Measurements from ENCODE around the gene ST6GALNAC5.

- TF ChIP-seq CTCF (conservative IDR thresholded peaks at IDR 0.05) (no peak), EZH2 (IDR thresholded peaks at IDR 0.05; ENCODE audit: low read depth) (no peak)
These were observed 173.5 kb downstream of the ST6GALNAC5 start for GRCh38 chr1:77040826-77041225.
